ENCODE data around the gene KIF5C.

Gene KIF5C

DNA sequence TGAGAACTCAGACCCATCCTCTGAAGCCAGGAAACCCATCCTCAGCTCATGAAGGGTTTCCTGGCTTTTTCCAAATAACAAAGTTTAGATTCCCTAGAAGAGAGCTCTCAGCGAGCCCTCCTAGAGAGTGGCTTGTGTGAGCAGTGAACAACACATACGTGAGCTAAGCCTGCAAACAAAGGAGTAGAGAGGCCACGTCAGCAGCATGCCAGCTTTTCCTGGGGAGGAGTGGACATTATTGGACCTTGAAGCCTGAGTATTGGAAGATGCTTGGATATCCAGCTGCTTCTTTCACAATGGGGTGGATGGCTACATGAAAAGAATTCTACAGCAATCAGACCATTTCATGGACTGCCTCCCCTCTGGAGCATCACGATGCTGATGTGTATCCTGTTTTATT is 21.1 kb downstream of the KIF5C start:
- Histone ChIP-seq H3K27me3 (ENCODE audit: insufficient read depth, poor library complexity, severe bottlenecking) (peaks cover 4% of the 10 kb centered on the region), H3K4me3 (replicated peaks; ENCODE audit: insufficient read depth, low read length) (no peak overlapping the region), H3K27ac (replicated peaks) (no peak overlapping the region)
- no peak for DNase-seq (ENCODE audit: low read depth in 1 of 2, low spot score in 1 of 2)
- TF ChIP-seq POLR2AphosphoS5 (IDR thresholded peaks at IDR 0.05; ENCODE audit: low read depth) (no peak), GABPA (IDR thresholded peaks at IDR 0.05; ENCODE audit: low read depth) (no peak), CTCF (IDR thresholded peaks at IDR 0.05; ENCODE audit: insufficient read depth, low read length) (no peak), SPI1 (IDR thresholded peaks at IDR 0.05; ENCODE audit: borderline replicate concordance, low read depth) (no peak), REST (IDR thresholded peaks at IDR 0.05; ENCODE audit: insufficient replicate concordance, low read depth) (no peak)

- DNase-seq (ENCODE audit: low read depth in 1 of 2, low spot score in 1 of 2), result no peak
- Histone ChIP-seq H3K27me3 (ENCODE audit: insufficient read depth, poor library complexity, severe bottlenecking) (peaks cover 6% of the 10 kb centered on the region), H3K27ac (replicated peaks) (no peak overlapping the region), H3K4me3 (replicated peaks; ENCODE audit: insufficient read depth, low read length) (no peak overlapping the region)
- no peak for TF ChIP-seq REST (IDR thresholded peaks at IDR 0.05; ENCODE audit: insufficient replicate concordance, low read depth)
- TF ChIP-seq SPI1 (IDR thresholded peaks at IDR 0.05; ENCODE audit: borderline replicate concordance, low read depth), result no peak
- no peak for TF ChIP-seq POLR2AphosphoS5 (IDR thresholded peaks at IDR 0.05; ENCODE audit: low read depth)
- TF ChIP-seq CTCF (IDR thresholded peaks at IDR 0.05; ENCODE audit: insufficient read depth, low read length), result no peak
- TF ChIP-seq GABPA (IDR thresholded peaks at IDR 0.05; ENCODE audit: low read depth), result no peak
Measured at GRCh38 chr2:148899638-148900318, 24.8 kb downstream of the KIF5C start.

DNA sequence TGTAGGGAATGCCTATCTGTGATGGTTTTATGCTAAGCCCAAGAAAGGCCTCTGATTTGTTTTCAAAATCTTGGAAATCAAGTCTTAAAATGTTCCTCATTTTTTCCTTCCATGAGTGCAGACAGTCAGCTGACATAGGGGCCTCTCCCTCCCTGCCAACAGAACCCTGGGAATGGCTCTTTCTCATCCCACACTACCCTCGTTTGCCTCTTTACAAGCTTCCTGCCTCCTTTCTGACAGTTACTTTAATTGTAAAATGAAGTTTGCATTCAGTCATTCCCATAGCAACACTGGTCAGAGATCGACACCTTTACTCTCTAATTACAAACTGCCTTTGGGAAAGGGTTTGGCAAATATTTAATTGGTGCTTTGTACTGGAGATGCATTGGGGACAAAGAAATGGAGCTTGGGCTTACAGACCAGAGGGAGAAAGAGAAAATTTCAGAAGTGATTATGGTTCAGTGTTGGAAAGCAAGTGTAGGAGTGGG is 25.4 kb downstream of the KIF5C start:
- Histone ChIP-seq H3K27me3 (ENCODE audit: insufficient read depth, poor library complexity, severe bottlenecking) (peaks cover 8% of the 10 kb centered on the region), H3K27ac (replicated peaks) (no peak overlapping the region), H3K4me3 (replicated peaks; ENCODE audit: insufficient read depth, low read length) (no peak overlapping the region)
- DNase-seq (ENCODE audit: low read depth in 1 of 2, low spot score in 1 of 2), result no peak
- no peak for TF ChIP-seq CTCF (IDR thresholded peaks at IDR 0.05; ENCODE audit: insufficient read depth, low read length)
- no peak for TF ChIP-seq SPI1 (IDR thresholded peaks at IDR 0.05; ENCODE audit: borderline replicate concordance, low read depth)
- no peak for TF ChIP-seq POLR2AphosphoS5 (IDR thresholded peaks at IDR 0.05; ENCODE audit: low read depth)
- TF ChIP-seq REST (IDR thresholded peaks at IDR 0.05; ENCODE audit: insufficient replicate concordance, low read depth), result no peak
- TF ChIP-seq GABPA (IDR thresholded peaks at IDR 0.05; ENCODE audit: low read depth), result no peak
